Endothelial cell (in vitro differentiated cells): ENCODE results near the gene MAJIN. TPM values are rescaled to one million over a fixed set of nuclear protein-coding genes. Genes with fewer than 3 reads are reported as not detected.
A peak's percentile ranks its signal among the peaks of the same experiment; 100 is the strongest.

ENCODE experiments used
- DNase-seq: peaks from one replicate; pipeline ENCODE4 v3.0.0; 2021; ENCODE audit warnings: low spot score
- H3K27ac Mint-ChIP-seq: one replicate; pipeline ENCODE4 v1.8.0; 2021; ENCODE audit warnings: mixed read lengths, inconsistent platforms; ENCODE audit not compliant: unreplicated experiment
- H3K27me3 Mint-ChIP-seq: one replicate; pipeline ENCODE4 v1.8.0; 2021; ENCODE audit warnings: mild to moderate bottlenecking, moderate library complexity, mixed read lengths, inconsistent platforms; ENCODE audit not compliant: unreplicated experiment
- H3K36me3 Mint-ChIP-seq: one replicate; pipeline ENCODE4 v1.8.0; 2021; ENCODE audit warnings: mild to moderate bottlenecking, low read depth, mixed read lengths, inconsistent platforms; ENCODE audit not compliant: unreplicated experiment
- H3K4me1 Mint-ChIP-seq: one replicate; pipeline ENCODE4 v1.8.0; 2021; ENCODE audit warnings: mild to moderate bottlenecking, mixed read lengths, inconsistent platforms; ENCODE audit not compliant: unreplicated experiment
- H3K4me3 Mint-ChIP-seq: one replicate; pipeline ENCODE4 v1.8.0; 2021; ENCODE audit warnings: mild to moderate bottlenecking, mixed read lengths, inconsistent platforms; ENCODE audit not compliant: unreplicated experiment
- H3K9me3 Mint-ChIP-seq: one replicate; pipeline ENCODE4 v1.8.0; 2021; ENCODE audit warnings: mixed read lengths, inconsistent platforms; ENCODE audit not compliant: unreplicated experiment
- total RNA-seq: library from RNA; stranded (reverse); fragmentation: NEBNext Ultra II Directional; extraction: Animal tissue kit (Norgen Biotek cat#: 25700); gene quantifications from one replicate; pipeline ENCODE4 v1.2.1, GENCODE V29; 2021; ENCODE audit not compliant: unreplicated experiment
- TF ChIP-seq, protein P1 (sequence below): fragments of 200-600 bp; sonication (generic); IDR thresholded peaks from one replicate; pipeline ENCODE4 v1.5.0; 2021; ENCODE audit warnings: antibody characterized with exemption; ENCODE audit not compliant: unreplicated experiment

MAJIN gene
- total RNA-seq, 1 donor from 2014 or later = not detected

DNA sequence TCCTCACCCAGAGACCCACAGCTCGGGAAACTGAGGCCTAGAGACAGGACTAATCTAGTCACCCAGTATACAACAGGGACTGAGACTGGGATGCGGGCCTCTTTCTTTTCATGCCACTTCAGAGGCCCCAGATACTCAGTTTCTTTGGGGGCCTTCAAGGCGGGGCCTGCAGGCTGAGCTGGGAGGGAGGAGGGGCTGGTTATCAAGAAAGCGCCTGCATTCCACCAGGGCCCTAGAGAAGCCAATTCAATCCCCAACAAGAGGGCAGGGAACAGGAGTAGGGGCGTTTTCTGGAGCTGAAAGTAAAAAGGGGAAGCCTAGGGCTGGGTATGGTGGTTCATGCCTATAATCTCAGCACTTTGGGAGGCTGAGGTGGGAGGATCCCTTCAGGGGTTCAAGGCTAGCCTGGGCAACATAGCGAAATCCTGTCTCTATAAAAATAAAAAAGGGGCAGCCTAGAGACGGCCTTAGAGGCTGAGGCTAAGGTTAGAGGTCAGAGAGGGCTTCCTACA, 56.5 kb downstream of the MAJIN start:
- Mint-ChIP-seq H3K27ac (no peak overlapping the region), H3K9me3 (no peaks in the 10 kb centered on the region), H3K4me3 (peak overlapping the region; percentile 93), H3K36me3 (peaks cover 21% of the 10 kb centered on the region), H3K27me3 (peaks cover 10% of the 10 kb centered on the region), H3K4me1 (peaks cover 13% of the 10 kb centered on the region)
- TF ChIP-seq, protein P1, sequence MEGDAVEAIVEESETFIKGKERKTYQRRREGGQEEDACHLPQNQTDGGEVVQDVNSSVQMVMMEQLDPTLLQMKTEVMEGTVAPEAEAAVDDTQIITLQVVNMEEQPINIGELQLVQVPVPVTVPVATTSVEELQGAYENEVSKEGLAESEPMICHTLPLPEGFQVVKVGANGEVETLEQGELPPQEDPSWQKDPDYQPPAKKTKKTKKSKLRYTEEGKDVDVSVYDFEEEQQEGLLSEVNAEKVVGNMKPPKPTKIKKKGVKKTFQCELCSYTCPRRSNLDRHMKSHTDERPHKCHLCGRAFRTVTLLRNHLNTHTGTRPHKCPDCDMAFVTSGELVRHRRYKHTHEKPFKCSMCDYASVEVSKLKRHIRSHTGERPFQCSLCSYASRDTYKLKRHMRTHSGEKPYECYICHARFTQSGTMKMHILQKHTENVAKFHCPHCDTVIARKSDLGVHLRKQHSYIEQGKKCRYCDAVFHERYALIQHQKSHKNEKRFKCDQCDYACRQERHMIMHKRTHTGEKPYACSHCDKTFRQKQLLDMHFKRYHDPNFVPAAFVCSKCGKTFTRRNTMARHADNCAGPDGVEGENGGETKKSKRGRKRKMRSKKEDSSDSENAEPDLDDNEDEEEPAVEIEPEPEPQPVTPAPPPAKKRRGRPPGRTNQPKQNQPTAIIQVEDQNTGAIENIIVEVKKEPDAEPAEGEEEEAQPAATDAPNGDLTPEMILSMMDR = no peak
- DNase-seq = no peak

GRCh38 chr11:64914123-64914522, 57.8 kb downstream of the MAJIN start:
- H3K27me3 Mint-ChIP-seq = peaks cover 10% of the 10 kb centered on the region
- H3K4me1 Mint-ChIP-seq = peaks cover 13% of the 10 kb centered on the region
- no peaks in the 10 kb centered on the region for H3K9me3 Mint-ChIP-seq
- DNase-seq = no peak
- no peak overlapping the region for H3K4me3 Mint-ChIP-seq
- TF ChIP-seq, protein P1 = no peak
- H3K27ac Mint-ChIP-seq = no peak overlapping the region
- peaks cover 21% of the 10 kb centered on the region for H3K36me3 Mint-ChIP-seq

- no peak for DNase-seq
- H3K4me3 Mint-ChIP-seq = peak overlapping the region; percentile 25
- H3K27me3 Mint-ChIP-seq = peaks cover 10% of the 10 kb centered on the region
These were observed 58.7 kb downstream of the MAJIN start for GRCh38 chr11:64913171-64913727.

GRCh38 chr11:64911689-64912088, 60.2 kb downstream of the MAJIN start:
- peaks cover 8% of the 10 kb centered on the region for H3K4me1 Mint-ChIP-seq
- DNase-seq = no peak
- TF ChIP-seq, protein P1 = no peak
- H3K36me3 Mint-ChIP-seq = peaks cover 20% of the 10 kb centered on the region
- H3K4me3 Mint-ChIP-seq = no peak overlapping the region
- no peaks in the 10 kb centered on the region for H3K9me3 Mint-ChIP-seq
- peaks cover 10% of the 10 kb centered on the region for H3K27me3 Mint-ChIP-seq
- no peak overlapping the region for H3K27ac Mint-ChIP-seq

More at GRCh38 chr11:64913171-64913727, 58.7 kb downstream of the MAJIN start:
- Mint-ChIP-seq H3K4me1 (peaks cover 13% of the 10 kb centered on the region), H3K36me3 (peaks cover 24% of the 10 kb centered on the region), H3K9me3 (no peaks in the 10 kb centered on the region), H3K27ac (no peak overlapping the region)
- TF ChIP-seq, protein P1 = no peak

- H3K4me3 Mint-ChIP-seq = peak overlapping the region; percentile 59
- H3K27me3 Mint-ChIP-seq = peaks cover 7% of the 10 kb centered on the region
- peaks cover 7% of the 10 kb centered on the region for H3K4me1 Mint-ChIP-seq
- H3K9me3 Mint-ChIP-seq = no peaks in the 10 kb centered on the region
- no peak overlapping the region for H3K27ac Mint-ChIP-seq
- H3K36me3 Mint-ChIP-seq = peaks cover 20% of the 10 kb centered on the region
- TF ChIP-seq, protein P1 = no peak
- DNase-seq = no peak
These were observed 60.8 kb downstream of the MAJIN start for GRCh38 chr11:64911142-64911541.
